SK-N-SH treated with all-trans-retinoic acid at 6 μM for 48 hours (cell line): ENCODE measurements around the gene SERPINE2.

Source experiments
- ATAC-seq: fragments of 200-7000 bp; cut with Tn5 transposase; 3 replicates; pipeline ENCODE4 v1.9.1; 2020; ENCODE audit warnings: mild to moderate bottlenecking, moderate library complexity
- ARNTL ChIP-seq: fragments of 450-650 bp; formaldehyde crosslinking; IDR thresholded peaks from 2 replicates; pipeline ENCODE4 v1.5.0; 2020; ENCODE audit warnings: low read depth, mild to moderate bottlenecking, moderate library complexity, borderline replicate concordance
- BACH2 ChIP-seq: fragments of 250-450 bp; sonication (Bioruptor Pico); IDR thresholded peaks from 2 replicates; pipeline ENCODE4 v1.9.0; 2021; ENCODE audit warnings: mild to moderate bottlenecking, borderline replicate concordance
- CREB5 ChIP-seq: fragments of 250-450 bp; sonication (Bioruptor Pico); IDR thresholded peaks from 2 replicates; pipeline ENCODE4 v1.5.1; 2020; ENCODE audit warnings: low read depth, mild to moderate bottlenecking, moderate library complexity
- CSRNP3 ChIP-seq: fragments of 250-450 bp; sonication (Bioruptor Pico); IDR thresholded peaks from 2 replicates; pipeline ENCODE4 v1.5.1; 2021; ENCODE audit warnings: mild to moderate bottlenecking, moderate library complexity
- ESRRG ChIP-seq: fragments of 250-450 bp; sonication (Bioruptor Pico); IDR thresholded peaks from 2 replicates; pipeline ENCODE4 v1.6.1; 2021; ENCODE audit warnings: mild to moderate bottlenecking
- GLIS3 ChIP-seq: fragments of 250-450 bp; sonication (Bioruptor Pico); IDR thresholded peaks from 2 replicates; pipeline ENCODE4 v1.5.0; 2020; ENCODE audit warnings: mild to moderate bottlenecking, moderate library complexity
- ISL1 ChIP-seq: fragments of 250-450 bp; sonication (Bioruptor Pico); IDR thresholded peaks from 2 replicates; pipeline ENCODE4 v2.1.2; 2022; ENCODE audit warnings: mild to moderate bottlenecking, moderate library complexity
- OSR1 ChIP-seq: fragments of 250-450 bp; sonication (Bioruptor Pico); IDR thresholded peaks from 2 replicates; pipeline ENCODE4 v1.8.0; 2022; ENCODE audit warnings: moderate library complexity, mild to moderate bottlenecking, inconsistent platforms
- PATZ1 ChIP-seq: fragments of 250-450 bp; sonication (Bioruptor Pico); IDR thresholded peaks from 2 replicates; pipeline ENCODE4 v1.8.0; 2020; ENCODE audit warnings: mild to moderate bottlenecking, moderate library complexity, borderline replicate concordance
- POU6F1 ChIP-seq: fragments of 250-450 bp; sonication (Bioruptor Pico); IDR thresholded peaks from 2 replicates; pipeline ENCODE4 v1.8.0; 2021; ENCODE audit warnings: low read depth, mild to moderate bottlenecking, moderate library complexity, borderline replicate concordance
- PPARA ChIP-seq: fragments of 250-450 bp; sonication (Bioruptor Pico); IDR thresholded peaks from 2 replicates; pipeline ENCODE4 v1.5.0; 2020; ENCODE audit warnings: mild to moderate bottlenecking, borderline replicate concordance
- RARB ChIP-seq: fragments of 250-450 bp; sonication (Bioruptor Pico); IDR thresholded peaks from 2 replicates; pipeline ENCODE4 v1.8.0; 2021; ENCODE audit warnings: mild to moderate bottlenecking, moderate library complexity
- SNAI2 ChIP-seq: fragments of 250-450 bp; sonication (Bioruptor Pico); IDR thresholded peaks from 2 replicates; pipeline ENCODE4 v1.5.0; 2020; ENCODE audit warnings: mild to moderate bottlenecking, moderate library complexity
- TCF4 ChIP-seq: fragments of 250-450 bp; sonication (Bioruptor Pico); IDR thresholded peaks from 2 replicates; pipeline ENCODE4 v1.8.0; 2021; ENCODE audit warnings: mild to moderate bottlenecking, moderate library complexity, borderline replicate concordance
- TOX ChIP-seq: fragments of 250-450 bp; sonication (Bioruptor Pico); IDR thresholded peaks from 2 replicates; pipeline ENCODE4 v1.8.0; 2021; ENCODE audit warnings: mild to moderate bottlenecking, moderate library complexity, borderline replicate concordance
- TSHZ2 ChIP-seq: fragments of 250-450 bp; sonication (Bioruptor Pico); IDR thresholded peaks from 2 replicates; pipeline ENCODE4 v1.5.0; 2020; ENCODE audit warnings: mild to moderate bottlenecking, moderate library complexity
- ZC3H10 ChIP-seq: fragments of 250-450 bp; sonication (Bioruptor Pico); IDR thresholded peaks from 2 replicates; pipeline ENCODE4 v1.5.1; 2021; ENCODE audit warnings: mild to moderate bottlenecking, moderate library complexity
- ZFP30 ChIP-seq: fragments of 450-650 bp; formaldehyde crosslinking; IDR thresholded peaks from 2 replicates; pipeline ENCODE4 v1.5.0; 2022; ENCODE audit warnings: mild to moderate bottlenecking, moderate library complexity
- ZNF565 ChIP-seq: fragments of 450-650 bp; formaldehyde crosslinking; conservative IDR thresholded peaks from 2 replicates; pipeline ENCODE4 v1.5.0; 2020; ENCODE audit warnings: low read depth, mild to moderate bottlenecking, moderate library complexity
- ZNF70 ChIP-seq: fragments of 450-650 bp; formaldehyde crosslinking; IDR thresholded peaks from 2 replicates; pipeline ENCODE4 v1.5.0; 2020; ENCODE audit warnings: mild to moderate bottlenecking, moderate library complexity

Gene SERPINE2

GRCh38 chr2:223937535-223937934 lies 101.6 kb downstream of the SERPINE2 start:
- TF ChIP-seq PPARA (CRISPR knock-in tag) (no peak), CSRNP3 (CRISPR knock-in tag) (no peak), CREB5 (no peak), ARNTL (CRISPR knock-in tag) (no peak), ZFP30 (no peak), ISL1 (CRISPR knock-in tag) (no peak), ZC3H10 (no peak), ZNF70 (no peak), ZNF565 (CRISPR knock-in tag) (no peak), ESRRG (CRISPR knock-in tag) (no peak), TCF4 (CRISPR knock-in tag) (no peak), RARB (CRISPR knock-in tag) (no peak), OSR1 (CRISPR knock-in tag) (no peak), BACH2 (CRISPR knock-in tag) (no peak), TSHZ2 (CRISPR knock-in tag) (no peak)
- no peak for ATAC-seq

- TF ChIP-seq ZFP30 (no peak), TOX (CRISPR knock-in tag) (no peak), ZNF70 (no peak), ARNTL (CRISPR knock-in tag) (no peak), POU6F1 (CRISPR knock-in tag) (no peak), ESRRG (CRISPR knock-in tag) (no peak), TSHZ2 (CRISPR knock-in tag) (no peak), PATZ1 (CRISPR knock-in tag) (no peak), OSR1 (CRISPR knock-in tag) (no peak), ISL1 (CRISPR knock-in tag) (no peak), GLIS3 (no peak), SNAI2 (CRISPR knock-in tag) (no peak), CSRNP3 (CRISPR knock-in tag) (no peak)
- TF ChIP-seq, all 23 proteins: peak for 0
- ATAC-seq = no peak
Measured at GRCh38 chr2:223936862-223937326, 102.2 kb downstream of the SERPINE2 start.
